ENCODE data around the gene IL17F.
A peak's percentile ranks its signal among the peaks of the same experiment; 100 is the strongest.

The IL17F gene

DNA sequence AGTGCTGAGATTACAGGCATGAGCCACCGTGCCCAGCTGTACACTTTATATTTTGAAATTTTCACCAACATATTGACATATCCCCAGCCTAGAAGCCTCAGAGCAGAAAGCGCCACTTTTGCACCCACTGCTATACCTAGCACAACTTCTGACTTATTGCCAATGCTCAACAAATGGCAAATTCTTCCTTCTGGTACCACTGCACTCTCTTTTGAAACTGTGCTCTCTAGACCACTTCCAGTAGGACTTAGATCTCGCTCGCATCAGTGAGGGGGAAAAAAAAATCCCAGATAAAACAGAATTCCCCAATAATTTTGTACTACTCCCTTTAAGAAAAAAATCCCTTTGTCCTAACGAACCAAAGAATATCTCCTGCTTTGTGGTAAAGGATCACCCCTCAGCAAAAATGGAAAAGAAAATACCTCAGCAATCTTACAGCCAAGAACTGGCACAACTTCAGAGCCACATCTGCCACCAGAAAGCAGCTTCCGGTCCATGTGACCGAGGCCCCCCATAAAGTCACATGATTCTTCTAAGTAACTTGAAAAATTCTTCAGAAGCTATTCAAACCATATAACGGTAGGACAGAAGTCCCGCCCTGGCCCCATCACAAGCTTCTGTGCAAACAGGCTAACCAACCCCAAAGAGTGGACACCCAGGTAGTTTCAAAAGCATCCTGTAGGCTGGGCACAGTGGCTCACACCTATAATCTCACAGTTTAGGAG is 18.5 kb upstream of the IL17F start:
- DNase-seq (ENCODE audit: extremely low spot score) = no peak
- ChIA-PET POLR2A (no interaction called here), CTCF (interaction anchor here (0.9 to 10.1 kb wide), 39 partner anchors 7 to 456 kb away, joined by 3 to 164 read pairs (median 5); partner anchors contain the start of gene MCM3)
- no peak for TF ChIP-seq CTCF (IDR thresholded peaks at IDR 0.05; ENCODE audit: control extremely low read depth, extremely low read depth, low read depth, missing control alignments)

GRCh38 chr6:52261229-52261628 is 16.9 kb upstream of the IL17F start:
- no peak for TF ChIP-seq CTCF (IDR thresholded peaks at IDR 0.05; ENCODE audit: control extremely low read depth, extremely low read depth, low read depth, missing control alignments)
- no peak for DNase-seq (ENCODE audit: extremely low spot score)
- CTCF ChIA-PET = interaction anchor here (1.1 to 10.1 kb wide), 10 partner anchors 9 to 104 kb away, joined by 3 to 164 read pairs (median 10); partner anchors contain the start of gene MCM3
- POLR2A ChIA-PET = no interaction called here

GRCh38 chr6:52260634-52261033 is 16.3 kb upstream of the IL17F start:
- no peak for TF ChIP-seq CTCF (IDR thresholded peaks at IDR 0.05; ENCODE audit: control extremely low read depth, extremely low read depth, low read depth, missing control alignments)
- no peak for DNase-seq (ENCODE audit: extremely low spot score)
- ChIA-PET POLR2A (no interaction called here), CTCF (interaction anchor here (1.2 to 10.1 kb wide), 8 partner anchors 9 to 104 kb away, joined by 3 to 164 read pairs (median 10); partner anchors contain the start of gene MCM3)

GRCh38 chr6:52255434-52255833 is 11.1 kb upstream of the IL17F start:
- ChIA-PET CTCF (interaction anchor here (1.0 to 1.4 kb wide), 6 partner anchors 9 to 92 kb away, joined by 3 to 11 read pairs (median 4); no protein-coding TSS in a partner anchor), POLR2A (no interaction called here)
- TF ChIP-seq CTCF (IDR thresholded peaks at IDR 0.05; ENCODE audit: control extremely low read depth, extremely low read depth, low read depth, missing control alignments) = no peak
- DNase-seq (ENCODE audit: extremely low spot score) = no peak

GRCh38 chr6:52254731-52255378 is 10.6 kb upstream of the IL17F start:
- TF ChIP-seq CTCF (IDR thresholded peaks at IDR 0.05; ENCODE audit: control extremely low read depth, extremely low read depth, low read depth, missing control alignments) = no peak
- peak; percentile 25 for DNase-seq (ENCODE audit: extremely low spot score)
- CTCF ChIA-PET = interaction anchor here (1.2 to 1.4 kb wide), 3 partner anchors 9 to 15 kb away, joined by 5 to 11 read pairs (median 5); no protein-coding TSS in a partner anchor
- POLR2A ChIA-PET = no interaction called here

- ChIA-PET POLR2A (interaction anchor here (0.6 kb wide), 1 partner anchor 122 kb away, joined by 3 read pairs; no protein-coding TSS in a partner anchor), CTCF (interaction anchor here (3.0 to 5.4 kb wide), 2 partner anchors 10 to 90 kb away, joined by 9 to 47 read pairs; no protein-coding TSS in a partner anchor)
- no peak for TF ChIP-seq CTCF (IDR thresholded peaks at IDR 0.05; ENCODE audit: control extremely low read depth, extremely low read depth, low read depth, missing control alignments)
- no peak for DNase-seq (ENCODE audit: extremely low spot score)
Observed at GRCh38 chr6:52253494-52253893, 9.2 kb upstream of the IL17F start.

Measured in GM10248 (cell line).